SIG-M5 treated with dmso at 0.1 percent for 504 hours (cell line): ENCODE results near the gene SACS.
"Not testable (repeated sequence)": the region's sequence is repeated elsewhere in the genome, so short reads cannot be mapped to it uniquely, and the experiment has no call there.

Experiments
- DNase-seq: peaks from one replicate; lab custom pipeline; 2025; ENCODE audit not compliant: unreplicated experiment; lab: John Stamatoyannopoulos, UW

SACS gene

GRCh38 chr13:23456437-23457210, 23.1 kb upstream of the SACS start:
- DNase-seq: no peak

GRCh38 chr13:23455401-23456185, 22.1 kb upstream of the SACS start:
- no peak for DNase-seq

- DNase-seq: no peak
These were observed 19.6 kb upstream of the SACS start for GRCh38 chr13:23453132-23453531.

GRCh38 chr13:23450340-23451046, 17.0 kb upstream of the SACS start:
- no peak for DNase-seq

GRCh38 chr13:23449398-23450162, 16.1 kb upstream of the SACS start:
- no peak for DNase-seq

- DNase-seq: no peak
These were observed 14.4 kb upstream of the SACS start for GRCh38 chr13:23447927-23448326.

- DNase-seq: no peak
These were observed 12.3 kb upstream of the SACS start for GRCh38 chr13:23445794-23446193.

- DNase-seq: no peak
These were observed 10.4 kb upstream of the SACS start for GRCh38 chr13:23443878-23444277.

GRCh38 chr13:23443110-23443509, 9.6 kb upstream of the SACS start:
- no peak for DNase-seq

- DNase-seq: no peak
These were observed 7.5 kb upstream of the SACS start for GRCh38 chr13:23440821-23441618.

- DNase-seq: not testable (repeated sequence)
These were observed 6.8 kb upstream of the SACS start for GRCh38 chr13:23440324-23440723.

GRCh38 chr13:23437916-23438315, 4.4 kb upstream of the SACS start:
- no peak for DNase-seq

GRCh38 chr13:23436680-23437079, 3.2 kb upstream of the SACS start:
- DNase-seq: no peak

- DNase-seq: no peak
These were observed 989 bp upstream of the SACS start for GRCh38 chr13:23434491-23434890.

- no peak for DNase-seq
These were observed 876 bp downstream of the SACS start for GRCh38 chr13:23432626-23433025.

GRCh38 chr13:23430664-23431063, 2.8 kb downstream of the SACS start:
- no peak for DNase-seq

- no peak for DNase-seq
These were observed 5.5 kb downstream of the SACS start for GRCh38 chr13:23427881-23428528.

GRCh38 chr13:23427342-23427843, 6.1 kb downstream of the SACS start:
- DNase-seq: no peak

GRCh38 chr13:23421596-23421995, 11.9 kb downstream of the SACS start:
- no peak for DNase-seq
